ENCODE data around the gene SET.
"Not testable (repeated sequence)": the region's sequence is repeated elsewhere in the genome, so short reads cannot be mapped to it uniquely, and the experiment has no call there.

Gene SET

DNA sequence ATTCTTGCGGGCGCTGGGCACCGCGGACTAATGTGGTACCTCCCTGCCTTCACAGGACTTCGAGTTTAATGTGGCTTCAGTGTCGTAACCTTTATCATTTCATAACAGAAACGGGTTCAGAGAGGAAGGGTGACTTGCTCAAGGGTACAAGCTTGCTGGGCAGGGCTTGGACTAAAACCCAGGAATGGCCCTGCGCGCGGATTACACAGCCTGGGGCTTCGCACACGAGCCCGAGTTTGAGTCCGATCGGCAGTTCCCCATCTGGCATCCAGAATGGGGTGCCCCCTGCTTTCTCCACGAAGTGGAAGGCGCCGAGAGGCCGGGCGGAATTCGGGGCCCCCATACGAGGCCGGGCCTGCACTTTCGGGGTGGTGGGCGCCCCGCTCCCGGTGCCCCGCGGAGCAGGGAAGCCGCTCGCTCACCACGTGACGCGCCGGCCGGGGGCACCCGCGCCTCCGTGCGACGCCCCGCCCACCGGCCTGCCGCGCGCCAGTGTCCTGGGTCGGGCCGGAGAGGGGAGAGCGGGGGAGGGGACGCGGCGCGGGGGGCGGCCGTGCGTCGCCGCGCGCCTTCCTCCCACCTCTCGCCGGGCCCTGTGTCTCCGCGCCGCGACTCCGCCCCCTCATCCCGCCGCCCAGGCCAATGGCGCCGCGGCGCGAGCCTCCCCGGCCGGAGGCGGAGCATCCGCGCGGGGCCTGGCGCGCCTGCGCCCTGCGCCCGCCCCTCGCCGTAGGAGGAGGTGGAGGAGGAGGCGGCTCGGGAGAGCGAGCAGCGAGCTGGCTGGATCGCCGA lies at the start of gene SET:
TSS of gene SET (plus strand) at position 722 of the 792 bp plus-strand sequence. CDS start 361 bp downstream, outside the sequence.
- H3K9me3 Mint-ChIP-seq = no peaks in the 10 kb centered on the region
- H3K36me3 Mint-ChIP-seq (ENCODE audit: low read depth) = peaks cover 22% of the 10 kb centered on the region
- H3K27me3 Mint-ChIP-seq (ENCODE audit: low read depth, poor library complexity) = no peaks in the 10 kb centered on the region
- DNase-seq = peak; percentile 97
- H3K27ac Mint-ChIP-seq = peak within 1 kb of the TSS; percentile 87
- H3K4me1 Mint-ChIP-seq = peaks cover 60% of the 10 kb centered on the region
- TF ChIP-seq, protein P1, sequence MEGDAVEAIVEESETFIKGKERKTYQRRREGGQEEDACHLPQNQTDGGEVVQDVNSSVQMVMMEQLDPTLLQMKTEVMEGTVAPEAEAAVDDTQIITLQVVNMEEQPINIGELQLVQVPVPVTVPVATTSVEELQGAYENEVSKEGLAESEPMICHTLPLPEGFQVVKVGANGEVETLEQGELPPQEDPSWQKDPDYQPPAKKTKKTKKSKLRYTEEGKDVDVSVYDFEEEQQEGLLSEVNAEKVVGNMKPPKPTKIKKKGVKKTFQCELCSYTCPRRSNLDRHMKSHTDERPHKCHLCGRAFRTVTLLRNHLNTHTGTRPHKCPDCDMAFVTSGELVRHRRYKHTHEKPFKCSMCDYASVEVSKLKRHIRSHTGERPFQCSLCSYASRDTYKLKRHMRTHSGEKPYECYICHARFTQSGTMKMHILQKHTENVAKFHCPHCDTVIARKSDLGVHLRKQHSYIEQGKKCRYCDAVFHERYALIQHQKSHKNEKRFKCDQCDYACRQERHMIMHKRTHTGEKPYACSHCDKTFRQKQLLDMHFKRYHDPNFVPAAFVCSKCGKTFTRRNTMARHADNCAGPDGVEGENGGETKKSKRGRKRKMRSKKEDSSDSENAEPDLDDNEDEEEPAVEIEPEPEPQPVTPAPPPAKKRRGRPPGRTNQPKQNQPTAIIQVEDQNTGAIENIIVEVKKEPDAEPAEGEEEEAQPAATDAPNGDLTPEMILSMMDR (IDR thresholded peaks at IDR 0.05) = no peak
- H3K4me3 Mint-ChIP-seq = peak within 1 kb of the TSS; percentile 82

- H3K9me3 Mint-ChIP-seq = no peaks in the 10 kb centered on the region
- peaks cover 31% of the 10 kb centered on the region for H3K36me3 Mint-ChIP-seq (ENCODE audit: low read depth)
- H3K4me3 Mint-ChIP-seq = no peak overlapping the region
- TF ChIP-seq, protein P1 (IDR thresholded peaks at IDR 0.05) = no peak
- H3K27ac Mint-ChIP-seq = no peak overlapping the region
- DNase-seq = no peak
- peaks cover 31% of the 10 kb centered on the region for H3K4me1 Mint-ChIP-seq
- H3K27me3 Mint-ChIP-seq (ENCODE audit: low read depth, poor library complexity) = peaks cover 3% of the 10 kb centered on the region
Measured at GRCh38 chr9:128640603-128641002, 48.4 kb upstream of the SET start.

GRCh38 chr9:128642675-128643245 lies 46.3 kb upstream of the SET start:
- Mint-ChIP-seq H3K36me3 (ENCODE audit: low read depth) (peaks cover 35% of the 10 kb centered on the region), H3K4me1 (peaks cover 26% of the 10 kb centered on the region), H3K4me3 (no peak overlapping the region), H3K9me3 (no peaks in the 10 kb centered on the region), H3K27me3 (ENCODE audit: low read depth, poor library complexity) (peaks cover 3% of the 10 kb centered on the region), H3K27ac (peak overlapping the region; percentile 78)
- TF ChIP-seq, protein P1 (IDR thresholded peaks at IDR 0.05) = no peak
- DNase-seq = no peak

- peaks cover 33% of the 10 kb centered on the region for H3K36me3 Mint-ChIP-seq (ENCODE audit: low read depth)
- H3K27ac Mint-ChIP-seq = peak overlapping the region; percentile 36
- TF ChIP-seq, protein P1 (IDR thresholded peaks at IDR 0.05) = no peak
Measured at GRCh38 chr9:128643519-128644300, 45.3 kb upstream of the SET start.

DNA sequence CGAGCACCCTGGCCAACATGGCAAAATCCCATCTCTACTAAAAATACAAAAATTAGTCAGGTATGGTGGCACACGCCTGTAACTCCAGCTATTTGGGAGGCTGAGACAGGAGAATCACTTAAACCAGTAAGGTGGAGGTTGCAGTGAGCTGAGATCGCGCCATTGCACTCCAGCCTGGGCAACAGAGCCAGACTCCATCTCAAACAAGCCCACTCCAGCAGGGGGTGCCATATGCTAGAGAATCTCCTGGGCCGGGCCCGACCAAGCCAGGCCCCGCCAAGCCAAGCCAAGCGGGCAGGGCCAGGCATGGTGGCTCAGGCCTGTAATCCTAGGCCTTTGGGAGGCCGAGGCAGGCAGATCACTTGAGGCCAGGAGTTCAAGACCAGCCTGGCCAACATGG lies 40.8 kb upstream of the SET start:
- H3K27me3 Mint-ChIP-seq (ENCODE audit: low read depth, poor library complexity); H3K4me3 Mint-ChIP-seq; H3K9me3 Mint-ChIP-seq; H3K27ac Mint-ChIP-seq: not testable (repeated sequence)
- DNase-seq = peak; percentile 27
- H3K36me3 Mint-ChIP-seq (ENCODE audit: low read depth) = peaks cover 18% of the 10 kb centered on the region
- H3K4me1 Mint-ChIP-seq = peaks cover 22% of the 10 kb centered on the region

More at GRCh38 chr9:128643519-128644300, 45.3 kb upstream of the SET start:
- Mint-ChIP-seq H3K4me1 (peaks cover 28% of the 10 kb centered on the region), H3K4me3 (no peak overlapping the region), H3K27me3 (ENCODE audit: low read depth, poor library complexity) (peaks cover 3% of the 10 kb centered on the region), H3K9me3 (no peaks in the 10 kb centered on the region)
- no peak for DNase-seq

DNA sequence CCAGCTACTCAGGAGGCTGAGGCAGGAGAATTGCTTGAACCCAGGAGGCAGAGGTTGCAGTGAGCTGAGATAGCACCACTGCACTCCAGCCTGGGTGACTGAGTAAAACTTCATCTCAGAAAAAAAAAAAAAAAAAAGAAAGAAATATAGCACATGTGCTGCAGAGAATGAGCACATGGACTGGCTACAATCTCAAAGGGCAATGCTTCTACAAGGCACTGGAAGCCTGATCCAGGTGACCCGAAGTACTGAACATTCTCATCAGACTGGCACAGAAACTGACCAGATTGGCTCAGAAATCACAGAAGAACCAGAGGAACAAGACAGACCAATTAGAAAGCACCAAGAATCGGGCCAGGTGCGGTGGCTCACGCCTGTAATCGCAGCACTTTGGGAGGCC lies 37.2 kb upstream of the SET start:
- TF ChIP-seq, protein P1 (IDR thresholded peaks at IDR 0.05) = no peak
- Mint-ChIP-seq H3K9me3 (no peaks in the 10 kb centered on the region), H3K27me3 (ENCODE audit: low read depth, poor library complexity) (no peaks in the 10 kb centered on the region), H3K27ac (peak overlapping the region; percentile 68), H3K4me1 (peaks cover 17% of the 10 kb centered on the region), H3K36me3 (ENCODE audit: low read depth) (peaks cover 16% of the 10 kb centered on the region), H3K4me3 (no peak overlapping the region)
- DNase-seq = no peak
